ENCODE data around the gene LRAT. TPM values are rescaled to one million over a fixed set of nuclear protein-coding genes. Genes with fewer than 3 reads are reported as not detected.

The LRAT gene
- polyA plus RNA-seq, 6 donors from 2014 or later: not detected

- no peaks in the 10 kb centered on the region for H3K36me3 Mint-ChIP-seq
- ATAC-seq (ENCODE audit: low read depth in 2 of 2) (no peak), DNase-seq (no peak)
- H3K27me3 Mint-ChIP-seq: peaks cover 9 to 33% (median 10%) of the 10 kb centered on the region in 3 donors
- H3K9me3 Mint-ChIP-seq: peaks cover 0 to 12% (median 2%) of the 10 kb centered on the region in 7 donors
- peak overlapping the region in 2 of 6 donors; percentile 22 to 48 for H3K27ac Mint-ChIP-seq
- H3K4me3 Mint-ChIP-seq: no peak overlapping the region
- no peaks in the 10 kb centered on the region for H3K4me1 Mint-ChIP-seq
Measured at GRCh38 chr4:154781983-154782293, 38.1 kb downstream of the LRAT start.

Other genes starting within 250 kb of the LRAT start
- 100 to 1,000 TPM in 1 of 6 donors, 10 to 100 TPM in 5; 80.1 to 122 (median 96.0) TPM for gene PLRG1, start 193.6 kb upstream of the LRAT start, polyA plus RNA-seq (ENCODE audit: low read depth in 6 of 6)
- not detected for gene FGB, start 181.0 kb upstream of the LRAT start, polyA plus RNA-seq (ENCODE audit: low read depth in 6 of 6)
- gene FGA, start 153.3 kb upstream of the LRAT start, polyA plus RNA-seq (ENCODE audit: low read depth in 6 of 6): not detected
- gene FGG, start 131.3 kb upstream of the LRAT start, polyA plus RNA-seq (ENCODE audit: low read depth in 6 of 6): not detected
- gene RBM46, start 37.3 kb downstream of the LRAT start, polyA plus RNA-seq (ENCODE audit: low read depth in 6 of 6): not detected